ENCODE results near the gene RFC1.
A peak's percentile ranks its signal among the peaks of the same experiment; 100 is the strongest.
"Not testable (repeated sequence)": the region's sequence is repeated elsewhere in the genome, so short reads cannot be mapped to it uniquely, and the experiment has no call there.

The RFC1 gene

GRCh38 chr4:39365830-39366771 lies at the start of gene RFC1:
Gene RFC1 (minus strand): TSS chr4:39366362. CDS start chr4:39366241, 121 bp downstream.
- DNase-seq = peak; percentile 78 to 82

GRCh38 chr4:39415678-39416283 lies 49.6 kb upstream of the RFC1 start:
- no peak for DNase-seq

- DNase-seq = not testable (repeated sequence)
Observed at GRCh38 chr4:39411561-39411960, 45.4 kb upstream of the RFC1 start.

GRCh38 chr4:39410415-39410814 lies 44.3 kb upstream of the RFC1 start:
- no peak for DNase-seq

- DNase-seq = no peak
Observed at GRCh38 chr4:39407584-39407885, 41.4 kb upstream of the RFC1 start.

GRCh38 chr4:39406763-39407583 lies 40.8 kb upstream of the RFC1 start, which contains the start of gene KLB:
Gene KLB (plus strand): TSS chr4:39406930. CDS start chr4:39406950, 20 bp downstream.
- DNase-seq = no peak

- DNase-seq = not testable (repeated sequence)
Observed at GRCh38 chr4:39401640-39402039, 35.5 kb upstream of the RFC1 start.

- no peak for DNase-seq
Observed at GRCh38 chr4:39394706-39395105, 28.5 kb upstream of the RFC1 start.

- DNase-seq = no peak
Observed at GRCh38 chr4:39390603-39391002, 24.4 kb upstream of the RFC1 start.

GRCh38 chr4:39384563-39384962 lies 18.4 kb upstream of the RFC1 start:
- DNase-seq = no peak

GRCh38 chr4:39383690-39384089 lies 17.5 kb upstream of the RFC1 start:
- no peak for DNase-seq

GRCh38 chr4:39375478-39375877 lies 9.3 kb upstream of the RFC1 start:
- no peak for DNase-seq

GRCh38 chr4:39371209-39371608 lies 5.0 kb upstream of the RFC1 start:
- DNase-seq = not testable (repeated sequence)

GRCh38 chr4:39369301-39369700 lies 3.1 kb upstream of the RFC1 start:
- no peak for DNase-seq

- no peak for DNase-seq
Observed at GRCh38 chr4:39367166-39367565, 1.0 kb upstream of the RFC1 start.

- DNase-seq = no peak
Observed at GRCh38 chr4:39365360-39365759, 802 bp downstream of the RFC1 start.

- DNase-seq = no peak
Observed at GRCh38 chr4:39363773-39364393, 2.3 kb downstream of the RFC1 start.

- no peak for DNase-seq
Observed at GRCh38 chr4:39362827-39363226, 3.3 kb downstream of the RFC1 start.

- not testable (repeated sequence) for DNase-seq
Observed at GRCh38 chr4:39360611-39361010, 5.6 kb downstream of the RFC1 start.

- no peak for DNase-seq
Observed at GRCh38 chr4:39357002-39357401, 9.2 kb downstream of the RFC1 start.

- DNase-seq = no peak
Observed at GRCh38 chr4:39354254-39354552, 12.0 kb downstream of the RFC1 start.

GRCh38 chr4:39353478-39354253 lies 12.5 kb downstream of the RFC1 start:
- DNase-seq = no peak
